Left lung (tissue), 10 donors: ENCODE data around the gene DGCR8. TPM values are rescaled to one million over a fixed set of nuclear protein-coding genes. Genes with fewer than 3 reads are reported as not detected.

Experiments used
- ATAC-seq: fragments of 200-7000 bp; cut with Tn5 transposase; one replicate; pipeline ENCODE4 v1.9.1; 2020; ENCODE audit warnings: moderate library complexity
- DNase-seq, 4 donors: peaks; one replicate each; pipeline ENCODE4 v3.0.0-alpha.2; 2013 to 2020
- H3K27ac ChIP-seq, 2 donors: fragments of 200-600 bp; sonication (generic) in 1 of 2; one replicate each; pipeline versions ENCODE4 v1.5.0 to v1.8.0; 2020 to 2021
- H3K27me3 ChIP-seq, 2 donors: fragments of 200-600 bp; sonication (generic) in 1 of 2; one replicate each; pipeline versions ENCODE4 v1.5.0 to v1.8.0; 2020 to 2021
- H3K36me3 ChIP-seq, 2 donors: fragments of 200-600 bp; sonication (generic) in 1 of 2; one replicate each; pipeline versions ENCODE4 v1.5.0 to v1.8.0; 2020 to 2021
- H3K4me1 ChIP-seq, 2 donors: fragments of 200-600 bp; one replicate each; pipeline ENCODE4 v1.8.0; 2021
- H3K4me3 ChIP-seq, 2 donors: fragments of 200-600 bp; sonication (generic) in 1 of 2; one replicate each; pipeline versions ENCODE4 v1.5.0 to v1.8.0; 2020 to 2021; ENCODE audit warnings: mild to moderate bottlenecking in 1 of 2
- H3K9me3 ChIP-seq, 2 donors: fragments of 200-600 bp; sonication (generic) in 1 of 2; one replicate each; pipeline versions ENCODE4 v1.5.0 to v1.8.0; 2020 to 2021
- CTCF ChIP-seq, 2 donors: fragments of 200-600 bp; sonication (generic) in 1 of 2; IDR thresholded peaks; one replicate each; pipeline versions ENCODE4 v1.5.0 to v1.8.0; 2021; ENCODE audit warnings: antibody characterized with exemption in 2 of 2
- intact Hi-C, 2 donors: fragments of 100-400 bp; cut with DNase I; formaldehyde crosslinking; loops; one replicate each; pipeline versions ENCODE4 v1.11.2 to v1.14.2; 2022
- polyA plus RNA-seq, 6 donors: library from polyadenylated mRNA; unstranded; fragments of 120-200 nt; gene quantifications; one replicate each; pipeline ENCODE4 v1.2.1, GENCODE V29; 2013; ENCODE audit not compliant: insufficient read length in 6 of 6
- total RNA-seq, 2 donors: library from RNA; stranded (reverse); fragmentation: NEBNext Ultra II Directional; extraction: Animal tissue kit (Norgen Biotek cat#: 25700); gene quantifications; one replicate each; pipeline ENCODE4 v1.2.1, GENCODE V29; 2021
- donor health status: DM: no; HTN: yes; CAD: no.
- donor health status: DM: no; HTN: no; CAD: no.

DGCR8 gene
- total and polyA plus RNA-seq, 8 donors, result 28.9 to 63.2 (median 44.5) TPM

GRCh38 chr22:20149257-20150250, 69.5 kb downstream of the DGCR8 start:
- ATAC-seq (no peak), DNase-seq (no peak)
- intact Hi-C loops, result loop anchor here in 1 of 2 donors (10.0 kb wide), 1 partner anchor 135 kb away; no protein-coding TSS in a partner anchor
- Histone ChIP-seq H3K4me1 (no peaks in the 10 kb centered on the region), H3K9me3 (no peaks in the 10 kb centered on the region), H3K4me3 (no peak overlapping the region), H3K27me3 (peaks cover 0 to 10% of the 10 kb centered on the region in 2 donors), H3K36me3 (peaks cover 0 to 12% of the 10 kb centered on the region in 2 donors), H3K27ac (no peak overlapping the region)
- no peak for TF ChIP-seq CTCF (IDR thresholded peaks at IDR 0.05)

- Histone ChIP-seq H3K9me3 (no peaks in the 10 kb centered on the region), H3K36me3 (peaks cover 0 to 1% of the 10 kb centered on the region in 2 donors), H3K27ac (no peak within 1 kb of the TSS), H3K4me3 (no peak within 1 kb of the TSS), H3K27me3 (peaks cover 0 to 21% of the 10 kb centered on the region in 2 donors), H3K4me1 (peaks cover 0 to 2% of the 10 kb centered on the region in 2 donors)
- DNase-seq (no peak), ATAC-seq (no peak)
- TF ChIP-seq CTCF (IDR thresholded peaks at IDR 0.05), result no peak
- intact Hi-C loops, result loop anchor here in 1 of 2 donors (10.0 kb wide), 1 partner anchor 134 kb away; no protein-coding TSS in a partner anchor
Observed at GRCh38 chr22:20150381-20151275, 70.6 kb downstream of the DGCR8 start, which contains the start of gene CCDC188. Gene CCDC188 (minus strand): TSS chr22:20151055. CDS start chr22:20150986, 69 bp downstream.

GRCh38 chr22:20151276-20151588, 71.2 kb downstream of the DGCR8 start:
- no peak for DNase-seq
- Histone ChIP-seq H3K27ac (no peak overlapping the region), H3K4me3 (no peak overlapping the region), H3K27me3 (peaks cover 0 to 25% of the 10 kb centered on the region in 2 donors), H3K4me1 (peaks cover 0 to 4% of the 10 kb centered on the region in 2 donors), H3K9me3 (no peaks in the 10 kb centered on the region), H3K36me3 (no peaks in the 10 kb centered on the region)
- ATAC-seq, result no peak
- no peak for TF ChIP-seq CTCF (IDR thresholded peaks at IDR 0.05)
- intact Hi-C loops, result loop anchor here in 1 of 2 donors (10.0 kb wide), 1 partner anchor 134 kb away; no protein-coding TSS in a partner anchor

- ATAC-seq (no peak), DNase-seq (no peak)
- H3K4me1 ChIP-seq, result peaks cover 0 to 7% of the 10 kb centered on the region in 2 donors
- H3K27ac ChIP-seq, result no peak overlapping the region
- peaks cover 0 to 31% of the 10 kb centered on the region in 2 donors for H3K27me3 ChIP-seq
- no peak for TF ChIP-seq CTCF (IDR thresholded peaks at IDR 0.05)
- no peaks in the 10 kb centered on the region for H3K36me3 ChIP-seq
- H3K9me3 ChIP-seq, result no peaks in the 10 kb centered on the region
- no peak overlapping the region for H3K4me3 ChIP-seq
- intact Hi-C loops, result loop anchor here in 1 of 2 donors (10.0 kb wide), 1 partner anchor 132 kb away; no protein-coding TSS in a partner anchor
Observed at GRCh38 chr22:20152464-20152890, 72.4 kb downstream of the DGCR8 start.
